B cell (primary cell): ENCODE results near the gene CEP63. TPM values are rescaled to one million over a fixed set of nuclear protein-coding genes. Genes with fewer than 3 reads are reported as not detected.
A peak's percentile ranks its signal among the peaks of the same experiment; 100 is the strongest.

Source experiments
- ATAC-seq: fragments of 200-7000 bp; cut with Tn5 transposase; one replicate; pipeline ENCODE4 v1.10.0; 2021; ENCODE audit warnings: low read depth, mild to moderate bottlenecking, moderate number of reproducible peaks, moderate library complexity
- CTCF ChIA-PET: fragments of 350-600 bp; sonication (Branson Sonifier 250); formaldehyde crosslinking; loops from one replicate; lab custom pipeline; 2021; ENCODE audit warnings: antibody characterized with exemption, inconsistent platforms; lab: Charles Lee
- POLR2A ChIA-PET: fragments of 350-600 bp; sonication (Branson Sonifier 250); formaldehyde crosslinking; loops from one replicate; lab custom pipeline; 2021; ENCODE audit warnings: antibody characterized with exemption; lab: Charles Lee
- DNase-seq: peaks from one replicate; pipeline ENCODE4 v3.0.0; 2013
- H2AFZ ChIP-seq: 2 replicates; pipeline ENCODE4 v1.6.1; 2012; ENCODE audit warnings: mild to moderate bottlenecking, low read depth, low read length; ENCODE audit not compliant: insufficient read depth, poor library complexity, severe bottlenecking
- H3K27ac ChIP-seq, 2 donors: 1 replicate in 1 of 2; 2 replicates in 1 of 2; pipeline ENCODE4 v1.5.1; 2012 to 2013; ENCODE audit warnings: low read length in 2 of 2, mild to moderate bottlenecking in 2 of 2, moderate library complexity in 1 of 2
- H3K27me3 ChIP-seq, 4 experiments: fragments of 200-600 bp in 1 of 4; sonication (generic) in 1 of 4; replicated peaks in 1 of 4; 1 replicate in 2 of 4; 2 replicates in 2 of 4; pipeline versions ENCODE4 v1.6.1 to v1.7.0; 2013 to 2016; ENCODE audit warnings: low read length in 3 of 4, mild to moderate bottlenecking in 2 of 4, mixed read lengths in 1 of 4, moderate library complexity in 1 of 4; ENCODE audit not compliant: insufficient read depth in 4 of 4, control insufficient read depth in 3 of 4; ENCODE audit errors: control extremely low read depth in 1 of 4
- H3K36me3 ChIP-seq, 2 experiments: replicated peaks in 1 of 2; 1 replicate in 1 of 2; 2 replicates in 1 of 2; pipeline versions ENCODE4 v1.6.1 to v1.7.1; 2013; ENCODE audit warnings: low read length in 1 of 2; ENCODE audit not compliant: insufficient read depth in 2 of 2, control insufficient read depth in 1 of 2; ENCODE audit errors: control extremely low read depth in 1 of 2, extremely low read depth in 1 of 2
- H3K4me1 ChIP-seq, 2 donors: fragments of 200-600 bp in 1 of 2; sonication (generic) in 1 of 2; 1 replicate in 1 of 2; 2 replicates in 1 of 2; pipeline versions ENCODE4 v1.5.1 to v1.6.1; 2013 to 2017; ENCODE audit warnings: low read length in 2 of 2; ENCODE audit not compliant: control insufficient read depth in 2 of 2, insufficient read depth in 2 of 2
- H3K4me2 ChIP-seq: replicated peaks from 2 replicates; pipeline ENCODE3; 2012; ENCODE audit warnings: mild to moderate bottlenecking, low read depth, low read length; ENCODE audit not compliant: poor library complexity, severe bottlenecking
- H3K4me3 ChIP-seq, 5 experiments: fragments of 200-600 bp in 1 of 5; sonication (generic) in 1 of 5; 1 replicate in 3 of 5; 2 replicates in 2 of 5; pipeline versions ENCODE4 v1.5.1 to v1.7.0; 2011 to 2016; ENCODE audit warnings: low read length in 4 of 5, mild to moderate bottlenecking in 4 of 5, low read depth in 2 of 5, control low read depth in 1 of 5, moderate library complexity in 1 of 5; ENCODE audit not compliant: insufficient read depth in 1 of 5; ENCODE audit errors: control extremely low read depth in 1 of 5, extremely low read depth in 1 of 5
- H3K79me2 ChIP-seq: fragments of 200-600 bp; sonication (generic); one replicate; pipeline ENCODE4 v1.6.0; 2016; ENCODE audit warnings: low read length; ENCODE audit not compliant: control insufficient read depth, insufficient read depth
- H3K9ac ChIP-seq: fragments of 200-600 bp; sonication (generic); 2 replicates; pipeline ENCODE4 v1.6.1; 2017; ENCODE audit warnings: mild to moderate bottlenecking, low read length, moderate library complexity
- H3K9me3 ChIP-seq, 3 donors: one replicate each; pipeline versions ENCODE4 v1.6.1 to v1.7.1; 2013; ENCODE audit warnings: low read length in 2 of 3; ENCODE audit not compliant: control insufficient read depth in 2 of 3, insufficient read depth in 1 of 3; ENCODE audit errors: control extremely low read depth in 1 of 3
- H4K20me1 ChIP-seq: 2 replicates; pipeline ENCODE4 v1.6.0; 2012; ENCODE audit warnings: mild to moderate bottlenecking, low read length; ENCODE audit not compliant: insufficient read depth, control insufficient read depth, poor library complexity, severe bottlenecking
- H3K27ac Mint-ChIP-seq: one replicate; pipeline ENCODE4 v1.8.0; 2021; ENCODE audit warnings: mixed read lengths
- H3K27me3 Mint-ChIP-seq: one replicate; pipeline ENCODE4 v1.8.0; 2021; ENCODE audit warnings: mixed read lengths
- H3K4me1 Mint-ChIP-seq: one replicate; pipeline ENCODE4 v1.8.0; 2021; ENCODE audit warnings: mixed read lengths
- H3K4me3 Mint-ChIP-seq: one replicate; pipeline ENCODE4 v1.8.0; 2021; ENCODE audit warnings: mixed read lengths
- H3K9me3 Mint-ChIP-seq: one replicate; pipeline ENCODE4 v1.8.0; 2022; ENCODE audit warnings: mixed read lengths; ENCODE audit not compliant: insufficient read depth
- EZH2 ChIP-seq: IDR thresholded peaks from 2 replicates; pipeline ENCODE4 v1.6.1; 2012; ENCODE audit warnings: borderline replicate concordance, low read depth, mild to moderate bottlenecking, moderate library complexity, low read length; ENCODE audit not compliant: insufficient read depth, poor library complexity, severe bottlenecking
- WGBS: methylation state at CpG from one replicate; pipeline ENCODE4 v1.1.5; 2013; ENCODE audit warnings: missing lambda C conversion rate; ENCODE audit not compliant: insufficient coverage; 5-methylcytosine and 5-hydroxymethylcytosine counted together
- intact Hi-C: fragments of 100-400 bp; cut with micrococcal nuclease; formaldehyde crosslinking; loops from one replicate; pipeline ENCODE4 v1.10.0; 2022
- polyA plus RNA-seq: library from polyadenylated mRNA; depleted of rRNA; stranded (reverse); fragments of >200 nt; gene quantifications from 2 replicates; pipeline ENCODE4 v1.2.3, GENCODE V29; 2012
- total RNA-seq, 2 donors: library from RNA; stranded (reverse); fragments of 120-200 nt in 1 of 2; gene quantifications; 1 replicate in 1 of 2; 2 replicates in 1 of 2; pipeline versions ENCODE4 v1.2.3 to v1.2.4, GENCODE V29; 2013 to 2022
- TF ChIP-seq, protein P1 (sequence below): fragments of 200-600 bp; IDR thresholded peaks from one replicate; pipeline ENCODE4 v1.8.0; 2022; ENCODE audit warnings: antibody characterized with exemption, mild to moderate bottlenecking

Gene CEP63
- total and polyA plus RNA-seq, 2 donors (not counting 1 experiment from before 2014, with no cell fraction given) = 9.6 to 35.6 TPM

DNA sequence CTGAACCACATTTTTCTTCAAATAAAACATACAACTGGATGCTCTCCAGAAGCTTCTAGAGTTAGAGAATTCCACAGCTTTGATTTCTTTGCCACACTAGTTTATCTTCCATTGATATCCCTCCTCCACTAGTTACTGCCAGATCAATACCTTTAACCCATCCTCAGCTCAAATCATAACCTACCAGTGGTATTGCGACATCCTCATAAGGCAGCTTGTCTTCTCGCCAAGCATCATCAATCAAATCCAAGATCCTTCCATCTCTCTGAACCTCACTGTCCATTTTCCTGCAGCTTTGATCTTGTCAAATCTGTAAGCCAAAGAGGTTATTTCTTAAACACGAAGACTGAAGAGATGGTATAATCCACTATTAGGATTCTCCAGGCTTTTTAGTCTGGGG, 3.2 kb upstream of the CEP63 start:
- no peak overlapping the region for H3K27ac ChIP-seq
- no peaks in the 10 kb centered on the region for H3K9me3 Mint-ChIP-seq
- H3K79me2 ChIP-seq = peaks cover 28% of the 10 kb centered on the region
- H4K20me1 ChIP-seq = no peaks in the 10 kb centered on the region
- 84% methylated on average over 2 of the region's 3 CpGs for WGBS
- H3K27me3 Mint-ChIP-seq = no peaks in the 10 kb centered on the region
- H3K27me3 ChIP-seq = no peaks in the 10 kb centered on the region
- no peak for ATAC-seq
- ChIA-PET CTCF (interaction anchor here (1.9 to 8.9 kb wide), 4 partner anchors 8 to 270 kb away, joined by 7 to 91 read pairs (median 22); no protein-coding TSS in a partner anchor), POLR2A (no interaction called here)
- H3K9ac ChIP-seq = no peak overlapping the region
- no peak overlapping the region for H3K4me3 ChIP-seq
- DNase-seq = no peak
- TF ChIP-seq, protein P1, sequence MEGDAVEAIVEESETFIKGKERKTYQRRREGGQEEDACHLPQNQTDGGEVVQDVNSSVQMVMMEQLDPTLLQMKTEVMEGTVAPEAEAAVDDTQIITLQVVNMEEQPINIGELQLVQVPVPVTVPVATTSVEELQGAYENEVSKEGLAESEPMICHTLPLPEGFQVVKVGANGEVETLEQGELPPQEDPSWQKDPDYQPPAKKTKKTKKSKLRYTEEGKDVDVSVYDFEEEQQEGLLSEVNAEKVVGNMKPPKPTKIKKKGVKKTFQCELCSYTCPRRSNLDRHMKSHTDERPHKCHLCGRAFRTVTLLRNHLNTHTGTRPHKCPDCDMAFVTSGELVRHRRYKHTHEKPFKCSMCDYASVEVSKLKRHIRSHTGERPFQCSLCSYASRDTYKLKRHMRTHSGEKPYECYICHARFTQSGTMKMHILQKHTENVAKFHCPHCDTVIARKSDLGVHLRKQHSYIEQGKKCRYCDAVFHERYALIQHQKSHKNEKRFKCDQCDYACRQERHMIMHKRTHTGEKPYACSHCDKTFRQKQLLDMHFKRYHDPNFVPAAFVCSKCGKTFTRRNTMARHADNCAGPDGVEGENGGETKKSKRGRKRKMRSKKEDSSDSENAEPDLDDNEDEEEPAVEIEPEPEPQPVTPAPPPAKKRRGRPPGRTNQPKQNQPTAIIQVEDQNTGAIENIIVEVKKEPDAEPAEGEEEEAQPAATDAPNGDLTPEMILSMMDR = no peak
- no peak for TF ChIP-seq EZH2
- H3K9me3 ChIP-seq = no peaks in the 10 kb centered on the region
- intact Hi-C loops = no loop called here
- peaks cover 6 to 46% of the 10 kb centered on the region in 2 experiments for H3K36me3 ChIP-seq
- H2AFZ ChIP-seq = no peak overlapping the region
- H3K4me3 Mint-ChIP-seq = peak overlapping the region; percentile 1
- H3K4me1 Mint-ChIP-seq = peaks cover 33% of the 10 kb centered on the region
- peaks cover 18 to 35% of the 10 kb centered on the region in 2 donors for H3K4me1 ChIP-seq
- no peak overlapping the region for H3K27ac Mint-ChIP-seq
- H3K4me2 ChIP-seq = no peak overlapping the region

DNA sequence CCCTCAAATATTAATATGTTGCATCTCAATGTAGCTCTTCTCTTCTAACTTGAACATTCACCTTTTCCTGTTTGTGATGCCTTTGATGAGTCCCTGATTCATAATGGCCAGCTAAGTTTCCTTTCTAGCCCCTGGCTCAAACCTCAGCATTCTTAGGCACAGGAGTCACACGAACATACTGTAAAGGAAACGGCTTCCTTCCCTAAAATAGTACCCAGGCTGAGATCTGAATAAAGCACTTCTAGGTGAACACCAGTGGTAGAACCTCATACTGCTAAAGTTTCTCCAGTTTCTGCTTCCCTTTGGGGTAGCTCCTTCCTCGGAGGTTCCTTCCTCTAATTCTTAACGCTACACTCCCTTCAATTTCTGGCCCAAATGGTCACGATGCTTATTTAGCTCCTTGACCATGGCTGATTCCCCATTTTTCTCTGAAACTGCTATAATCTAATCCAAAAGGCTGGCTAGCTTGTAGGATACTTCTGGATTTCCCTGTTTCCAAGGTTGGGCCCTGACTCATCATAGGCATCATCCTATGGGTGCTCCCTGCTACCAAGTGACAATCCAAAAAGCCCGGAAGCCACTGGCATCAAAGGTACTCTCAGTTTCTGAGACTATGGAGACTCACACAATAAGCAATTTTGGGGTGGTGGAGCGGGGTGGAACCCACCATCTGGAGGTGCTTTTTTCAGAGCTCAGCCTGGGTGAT, 2.5 kb upstream of the CEP63 start:
- DNase-seq (no peak), ATAC-seq (no peak)
- Histone ChIP-seq H4K20me1 (no peaks in the 10 kb centered on the region), H3K9me3 (no peaks in the 10 kb centered on the region), H3K27me3 (no peaks in the 10 kb centered on the region), H3K4me1 (peaks cover 23 to 40% of the 10 kb centered on the region in 2 donors), H2AFZ (no peak overlapping the region), H3K27ac (no peak overlapping the region), H3K4me3 (no peak overlapping the region), H3K36me3 (peaks cover 3 to 39% of the 10 kb centered on the region in 2 experiments), H3K9ac (no peak overlapping the region), H3K79me2 (peaks cover 35% of the 10 kb centered on the region), H3K4me2 (no peak overlapping the region)
- H3K27me3 Mint-ChIP-seq = no peaks in the 10 kb centered on the region
- WGBS = 14% methylated on average over 5 of the region's 7 CpGs
- H3K4me3 Mint-ChIP-seq = peak overlapping the region; percentile 43
- H3K9me3 Mint-ChIP-seq = no peaks in the 10 kb centered on the region
- no peak for TF ChIP-seq EZH2
- TF ChIP-seq, protein P1 = no peak
- intact Hi-C loops = no loop called here
- peak overlapping the region; percentile 1 for H3K27ac Mint-ChIP-seq
- POLR2A ChIA-PET = no interaction called here
- CTCF ChIA-PET = interaction anchor here (1.9 to 8.9 kb wide), 6 partner anchors 8 to 286 kb away, joined by 5 to 91 read pairs (median 8); no protein-coding TSS in a partner anchor
- H3K4me1 Mint-ChIP-seq = peaks cover 39% of the 10 kb centered on the region
